Medulla oblongata (tissue), 1 donor: ENCODE measurements around the gene DUSP12.
A peak's percentile ranks its signal among the peaks of the same experiment; 100 is the strongest.
"Not testable (repeated sequence)": the region's sequence is repeated elsewhere in the genome, so short reads cannot be mapped to it uniquely, and the experiment has no call there.

Experiments used
- DNase-seq: peaks from one replicate; pipeline ENCODE4 v3.0.0-alpha.2; 2015; ENCODE audit errors: extremely low spot score

Gene DUSP12

DNA sequence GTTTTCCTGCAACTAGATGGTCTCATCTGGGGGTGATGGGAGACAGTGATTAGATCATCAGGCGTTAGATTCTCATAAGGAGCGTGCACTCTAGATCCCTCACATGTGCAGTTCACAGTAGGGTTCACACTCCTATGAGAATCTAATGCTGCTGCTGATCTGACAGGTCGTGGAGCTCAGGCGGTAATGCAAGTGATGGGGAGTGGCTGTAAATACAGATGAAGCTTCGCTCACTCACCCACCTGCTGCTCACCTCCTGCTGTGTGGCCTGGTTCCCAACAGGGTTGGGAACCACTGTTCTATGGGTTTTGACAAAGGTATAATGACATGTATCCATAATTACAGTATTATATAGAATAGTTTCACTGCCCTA, 20.1 kb downstream of the DUSP12 start:
- not testable (repeated sequence) for DNase-seq

- DNase-seq = no peak
Measured at GRCh38 chr1:161770250-161770649, 20.7 kb downstream of the DUSP12 start.

GRCh38 chr1:161771161-161771560, 21.6 kb downstream of the DUSP12 start:
- DNase-seq = no peak

GRCh38 chr1:161771973-161772372, 22.4 kb downstream of the DUSP12 start:
- DNase-seq = no peak

DNA sequence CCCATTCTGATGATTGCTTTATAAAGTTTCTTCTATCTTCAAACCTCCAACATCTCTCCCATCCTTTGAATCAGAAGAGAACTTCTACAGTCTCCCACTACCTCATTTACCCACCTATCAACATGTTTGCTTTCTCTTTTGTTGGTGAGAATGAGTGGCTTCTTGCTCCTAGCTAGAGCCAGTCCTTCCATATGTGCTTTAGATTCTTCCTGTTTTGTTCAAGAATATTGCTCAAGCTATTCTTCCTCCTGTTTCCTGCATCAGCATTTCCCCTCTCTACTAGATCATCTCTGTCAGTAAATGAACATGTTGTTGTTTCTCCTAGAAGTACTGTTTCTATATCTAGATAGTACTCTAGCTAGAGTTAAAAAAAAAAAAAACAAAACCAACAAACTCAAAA, 22.8 kb downstream of the DUSP12 start:
- DNase-seq = peak; percentile 41

- DNase-seq = no peak
Measured at GRCh38 chr1:161773791-161774190, 24.2 kb downstream of the DUSP12 start.

- DNase-seq = no peak
Measured at GRCh38 chr1:161777261-161777660, 27.7 kb downstream of the DUSP12 start.

- no peak for DNase-seq
Measured at GRCh38 chr1:161778522-161778921, 28.9 kb downstream of the DUSP12 start.

DNA sequence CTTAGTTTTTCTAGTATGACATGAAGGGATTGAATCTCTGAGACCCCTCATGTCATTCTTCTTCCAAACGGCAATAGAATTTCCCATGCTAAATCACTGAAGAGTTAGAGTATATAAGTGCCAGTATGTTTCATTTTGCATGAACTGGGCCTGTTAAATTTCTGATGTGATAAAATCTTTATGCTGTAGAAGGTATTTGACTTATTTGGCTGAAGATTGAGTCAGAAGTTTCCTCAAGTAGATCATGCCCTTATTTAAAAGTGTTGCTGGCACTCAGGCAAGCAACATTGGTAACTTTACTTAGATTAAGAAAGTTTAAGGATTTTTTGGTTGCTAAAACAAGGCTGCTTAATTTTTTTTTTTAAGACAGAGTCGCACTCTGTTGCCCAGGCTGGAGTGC, 29.8 kb downstream of the DUSP12 start:
- no peak for DNase-seq

- DNase-seq = no peak
Measured at GRCh38 chr1:161781995-161782394, 32.4 kb downstream of the DUSP12 start.

GRCh38 chr1:161782886-161783285, 33.3 kb downstream of the DUSP12 start:
- DNase-seq = no peak

DNA sequence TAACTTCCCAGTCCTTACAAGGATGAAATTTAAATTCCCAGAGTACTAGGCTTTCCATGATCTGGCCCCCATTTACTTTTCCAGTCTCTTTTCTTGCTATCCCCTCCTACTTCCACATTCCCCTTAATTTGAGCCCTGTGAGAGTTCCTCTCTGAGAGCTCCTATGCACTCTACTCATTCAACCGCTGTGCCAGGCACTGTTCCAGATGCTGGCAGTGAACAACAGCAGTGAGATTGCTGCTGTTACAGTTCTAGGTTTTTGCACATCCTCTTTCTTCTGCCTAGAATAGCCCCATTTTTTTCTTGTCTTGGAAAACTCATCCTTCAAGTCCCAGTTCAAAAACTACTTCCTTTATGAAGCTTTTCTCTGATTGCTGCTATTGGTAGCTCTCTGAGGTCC, 35.4 kb downstream of the DUSP12 start:
- peak; percentile 72 for DNase-seq

DNA sequence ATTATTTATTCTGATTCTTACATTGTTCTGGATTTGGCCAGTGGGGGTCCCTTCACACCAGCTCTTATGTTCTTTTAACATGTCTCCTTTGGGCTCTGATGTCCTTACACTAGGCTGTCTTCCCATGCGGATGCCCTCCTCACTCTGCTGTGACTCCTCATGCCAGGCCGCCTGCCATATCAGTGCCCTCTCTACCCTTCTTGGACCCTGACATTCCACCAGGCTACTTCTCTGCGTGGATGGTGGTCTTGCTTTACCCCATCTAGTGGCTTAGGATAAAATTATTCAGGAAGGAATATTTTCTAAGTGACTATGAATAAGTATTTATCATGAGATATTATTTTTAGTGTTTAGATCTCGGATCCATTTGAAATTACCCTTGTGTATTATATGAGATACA, 37.8 kb downstream of the DUSP12 start:
- DNase-seq = no peak

DNA sequence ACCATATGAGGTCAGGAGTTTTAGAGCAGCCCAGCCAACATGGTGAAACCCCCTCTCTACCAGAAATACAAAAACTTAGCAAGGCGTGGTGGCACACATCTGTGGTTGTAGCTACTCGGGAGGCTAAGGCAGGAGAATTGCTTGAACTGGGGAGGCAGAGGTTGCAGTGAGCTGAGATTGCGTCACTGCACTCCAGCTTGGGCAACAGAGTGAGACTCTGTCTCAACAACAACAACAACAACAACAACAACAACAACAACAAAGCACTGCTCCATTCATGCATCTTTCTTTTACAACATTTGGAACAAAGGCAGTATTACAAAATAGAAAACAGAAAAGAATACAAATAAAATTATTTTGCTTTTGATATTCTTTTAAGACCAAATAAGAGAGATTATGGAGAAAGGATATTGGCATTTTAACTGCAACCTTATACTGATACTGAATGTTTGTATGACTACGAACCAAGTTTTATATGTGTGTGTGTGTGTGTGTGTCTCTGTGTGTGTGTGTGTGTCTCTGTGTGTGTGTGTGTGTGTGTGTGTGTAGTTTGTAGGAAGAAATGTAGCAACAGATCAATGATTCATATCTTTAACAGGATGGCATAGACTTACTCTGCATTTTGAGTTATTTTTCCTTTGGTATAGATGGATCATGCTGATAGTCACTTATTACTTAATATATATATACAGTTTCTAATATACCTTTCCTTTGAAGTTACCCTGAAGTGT, 41.2 kb downstream of the DUSP12 start:
- no peak for DNase-seq

DNA sequence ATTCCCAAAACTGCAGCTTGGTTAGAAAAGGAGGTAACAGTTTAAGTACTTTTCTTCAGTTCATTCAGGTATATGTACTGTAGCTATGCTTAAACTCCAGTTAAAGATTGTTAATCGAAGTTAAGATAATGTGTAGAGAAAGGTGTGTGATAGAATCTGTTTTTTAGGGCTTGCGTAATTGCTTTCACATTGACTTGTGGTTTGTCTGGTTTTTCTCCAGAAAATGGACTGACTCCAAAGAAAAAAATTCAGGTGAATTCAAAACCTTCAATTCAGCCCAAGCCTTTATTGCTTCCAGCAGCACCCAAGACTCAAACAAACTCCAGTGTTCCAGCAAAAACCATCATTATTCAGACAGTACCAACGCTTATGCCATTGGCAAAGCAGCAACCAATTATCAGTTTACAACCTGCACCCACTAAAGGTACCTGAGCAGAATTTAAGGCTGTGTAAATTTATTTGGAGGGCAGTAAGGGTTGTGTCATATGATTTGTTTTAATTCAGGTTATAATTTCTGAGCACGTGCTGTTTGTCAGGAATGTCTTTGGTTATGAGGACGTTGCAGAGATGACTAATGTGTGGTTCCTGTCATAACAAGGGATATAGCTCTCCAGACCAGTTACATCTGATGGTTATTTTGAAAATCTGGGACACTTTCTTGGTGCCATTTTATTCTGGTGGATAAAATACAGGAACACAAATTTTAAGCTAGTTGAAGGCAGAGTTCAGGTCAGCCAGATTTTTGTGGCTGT, 42.5 kb downstream of the DUSP12 start:
- DNase-seq = no peak

- peak; percentile 88 for DNase-seq
Measured at GRCh38 chr1:161792740-161793139, 43.2 kb downstream of the DUSP12 start.

DNA sequence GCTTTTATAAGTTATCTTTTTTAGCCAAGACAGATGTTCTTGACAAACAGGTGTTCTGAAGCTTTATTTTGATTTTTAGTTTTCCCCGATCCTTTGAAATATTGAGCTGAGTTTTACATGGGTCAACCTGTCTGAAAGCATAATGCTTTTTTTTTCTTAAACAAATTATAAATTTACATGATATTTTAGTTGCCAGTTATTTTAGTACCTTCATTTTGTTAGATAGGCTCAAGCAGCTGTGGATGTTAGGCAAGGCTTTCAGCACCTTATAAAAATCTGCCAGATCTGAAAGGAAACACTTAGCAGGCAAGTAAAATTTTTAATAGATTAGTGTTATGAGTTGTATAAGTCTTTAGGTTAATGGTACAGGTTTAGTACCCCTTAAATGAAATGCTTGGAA, 50.2 kb downstream of the DUSP12 start:
- DNase-seq = no peak

GRCh38 chr1:161801955-161802354, 52.4 kb downstream of the DUSP12 start:
- DNase-seq = peak; percentile 28

GRCh38 chr1:161803181-161803580, 53.6 kb downstream of the DUSP12 start:
- no peak for DNase-seq

DNA sequence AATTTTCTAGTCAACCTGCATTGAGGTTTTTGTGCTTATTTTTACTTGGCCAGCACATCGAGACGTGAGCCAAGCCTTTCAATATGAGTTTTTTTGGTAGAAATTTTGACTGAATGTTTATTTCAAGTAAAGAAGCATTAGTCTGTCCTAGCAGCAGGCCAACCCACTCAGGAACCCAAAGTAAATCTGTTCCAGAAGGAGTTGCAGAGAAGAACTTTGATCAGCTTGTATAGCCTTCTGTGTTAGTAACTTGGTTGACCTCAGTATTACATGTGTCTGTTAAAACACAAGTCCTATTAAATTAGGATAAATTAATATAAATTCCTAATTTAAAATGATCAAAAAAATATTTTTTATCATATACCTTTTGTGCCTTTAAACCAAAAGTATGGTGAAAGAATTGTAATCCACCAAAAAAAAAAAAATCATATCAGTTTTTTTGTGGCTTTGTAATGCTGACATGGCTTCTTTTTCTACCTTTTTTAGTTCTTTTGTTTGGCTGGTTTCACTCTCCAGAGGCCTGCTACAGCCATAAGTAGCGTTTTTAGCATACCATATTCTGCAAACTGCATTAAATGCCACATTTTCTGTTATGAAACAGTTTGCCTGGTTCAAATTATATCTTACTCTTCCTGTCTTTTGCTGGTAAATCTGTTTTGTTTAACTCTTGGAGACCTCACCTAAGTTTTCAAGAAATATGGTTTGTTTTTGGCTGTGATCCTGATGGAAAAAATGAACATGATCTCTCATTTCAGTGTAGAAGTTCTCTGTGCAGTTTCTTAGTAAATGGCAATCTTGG, 56.0 kb downstream of the DUSP12 start:
- no peak for DNase-seq
